ENCODE measurements around the gene COLEC12. TPM values are rescaled to one million over a fixed set of nuclear protein-coding genes. Genes with fewer than 3 reads are reported as not detected.
A peak's percentile ranks its signal among the peaks of the same experiment; 100 is the strongest.

COLEC12 gene
- total and polyA plus RNA-seq, 3 experiments from 2014 or later: 0.04 TPM; not detected in 2

DNA sequence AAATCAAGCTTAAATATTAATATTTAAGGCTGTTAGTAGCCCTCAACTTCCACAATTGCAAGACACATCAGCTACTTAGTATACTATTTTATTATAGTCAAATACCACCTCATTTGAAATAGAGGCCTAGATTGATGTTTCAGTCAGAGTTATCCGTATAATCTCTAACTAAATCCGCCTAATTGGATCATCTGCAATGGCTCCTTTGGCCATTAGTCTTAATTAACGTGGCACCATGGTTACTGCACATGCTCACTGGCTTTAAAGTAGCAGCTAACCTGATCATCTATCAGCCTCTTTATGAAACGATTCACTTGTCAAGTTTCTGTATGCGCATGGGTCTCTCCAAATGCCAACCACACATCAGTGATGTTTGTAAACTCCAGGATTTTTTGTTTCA is 112.3 kb downstream of the COLEC12 start:
- Mint-ChIP-seq H3K36me3 (no peaks in the 10 kb centered on the region), H3K9me3 (peaks cover 0 to 4% (median 0%) of the 10 kb centered on the region in 5 donors), H3K4me3 (no peak overlapping the region), H3K4me1 (no peaks in the 10 kb centered on the region), H3K27ac (no peak overlapping the region), H3K27me3 (peaks cover 9 to 40% of the 10 kb centered on the region in 2 donors)
- DNase-seq: no peak
- Histone ChIP-seq H3K27ac (ENCODE audit: low read depth, low read length) (no peak overlapping the region), H3K4me3 (ENCODE audit: low read length) (no peak overlapping the region), H3K4me1 (ENCODE audit: insufficient read depth, low read length) (no peaks in the 10 kb centered on the region), H3K9me3 (ENCODE audit: low read length) (no peaks in the 10 kb centered on the region), H3K27me3 (ENCODE audit: insufficient read depth, low read length, poor library complexity, severe bottlenecking) (no peaks in the 10 kb centered on the region), H3K36me3 (ENCODE audit: insufficient read depth, low read length) (no peaks in the 10 kb centered on the region)
- ChIA-PET CTCF (no interaction called here), POLR2A (no interaction called here)

DNA sequence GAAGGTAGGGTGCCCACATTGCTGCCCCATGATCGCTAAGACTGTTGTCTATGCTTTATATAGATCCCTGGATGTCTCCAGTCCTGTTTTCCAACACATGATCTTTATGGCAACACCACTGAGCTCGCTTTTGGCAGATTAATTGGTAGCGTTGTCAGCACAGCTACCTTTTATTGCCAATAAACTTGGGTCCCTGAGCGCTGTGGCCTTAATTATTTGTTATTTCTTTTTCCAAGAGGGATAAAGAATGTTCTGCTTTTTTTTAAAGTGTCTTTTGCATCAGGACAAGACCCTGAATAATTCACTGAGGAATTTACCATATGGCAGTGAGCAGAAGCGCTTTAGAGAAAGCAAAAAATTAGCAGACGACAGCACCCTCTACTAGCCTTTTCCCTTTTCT is 113.5 kb downstream of the COLEC12 start:
- ChIA-PET POLR2A (no interaction called here), CTCF (no interaction called here)
- Histone ChIP-seq H3K4me1 (ENCODE audit: insufficient read depth, low read length) (no peaks in the 10 kb centered on the region), H3K27me3 (ENCODE audit: insufficient read depth, low read length, poor library complexity, severe bottlenecking) (no peaks in the 10 kb centered on the region), H3K36me3 (ENCODE audit: insufficient read depth, low read length) (no peaks in the 10 kb centered on the region), H3K4me3 (ENCODE audit: low read length) (no peak overlapping the region), H3K27ac (ENCODE audit: low read depth, low read length) (no peak overlapping the region), H3K9me3 (ENCODE audit: low read length) (no peaks in the 10 kb centered on the region)
- Mint-ChIP-seq H3K36me3 (no peaks in the 10 kb centered on the region), H3K9me3 (peaks cover 0 to 5% (median 0%) of the 10 kb centered on the region in 5 donors), H3K27ac (no peak overlapping the region), H3K4me1 (no peaks in the 10 kb centered on the region), H3K4me3 (no peak overlapping the region), H3K27me3 (peaks cover 9 to 40% of the 10 kb centered on the region in 2 donors)
- no peak for DNase-seq

DNA sequence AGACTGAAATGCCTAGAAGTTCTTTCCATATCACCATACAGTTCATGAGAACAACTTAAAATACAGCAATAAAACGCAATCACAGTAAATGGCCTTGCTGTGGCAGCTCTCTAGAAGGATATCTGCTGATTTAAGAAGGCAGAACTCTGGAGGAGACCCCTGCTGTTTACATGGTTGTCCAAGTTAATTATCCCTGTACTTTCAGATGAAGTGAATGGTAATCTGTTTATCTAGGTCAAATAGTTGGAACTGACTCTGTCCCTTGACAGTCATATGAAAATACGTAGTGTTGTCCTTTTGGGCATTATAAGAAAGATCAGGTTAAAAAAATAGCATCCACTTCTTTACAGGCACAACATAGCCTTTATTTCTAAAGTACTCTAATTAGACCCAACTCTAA is 115.6 kb downstream of the COLEC12 start:
- no peaks in the 10 kb centered on the region for H3K36me3 Mint-ChIP-seq
- peaks cover 0 to 5% (median 0%) of the 10 kb centered on the region in 5 donors for H3K9me3 Mint-ChIP-seq
- Histone ChIP-seq H3K4me3 (ENCODE audit: low read length) (no peak overlapping the region), H3K27ac (ENCODE audit: low read depth, low read length) (no peak overlapping the region), H3K9me3 (ENCODE audit: low read length) (no peaks in the 10 kb centered on the region), H3K27me3 (ENCODE audit: insufficient read depth, low read length, poor library complexity, severe bottlenecking) (no peaks in the 10 kb centered on the region), H3K4me1 (ENCODE audit: insufficient read depth, low read length) (no peaks in the 10 kb centered on the region), H3K36me3 (ENCODE audit: insufficient read depth, low read length) (no peaks in the 10 kb centered on the region)
- peaks cover 15 to 32% of the 10 kb centered on the region in 2 donors for H3K27me3 Mint-ChIP-seq
- CTCF ChIA-PET: no interaction called here
- H3K4me1 Mint-ChIP-seq: no peaks in the 10 kb centered on the region
- H3K4me3 Mint-ChIP-seq: no peak overlapping the region
- no peak overlapping the region for H3K27ac Mint-ChIP-seq
- DNase-seq: no peak
- POLR2A ChIA-PET: no interaction called here

DNA sequence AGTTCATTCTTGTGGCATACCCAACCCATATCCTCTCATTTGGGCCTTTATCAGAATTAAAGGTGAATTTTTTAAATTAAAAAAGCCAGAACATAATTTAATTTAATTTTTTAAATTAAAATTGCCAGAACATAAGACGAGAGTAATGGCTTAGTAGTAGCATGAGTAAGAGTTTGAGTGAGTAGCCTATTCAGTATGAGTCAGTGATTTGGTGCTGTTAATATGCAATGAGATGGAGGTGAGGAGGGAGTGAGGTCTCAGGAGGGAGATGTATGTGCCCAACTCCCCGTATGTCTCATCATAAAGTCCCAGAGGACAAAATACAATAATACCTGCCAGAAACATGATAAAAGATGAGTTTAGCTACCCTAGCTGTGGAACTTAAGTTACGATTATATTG is 117.4 kb downstream of the COLEC12 start:
- CTCF ChIA-PET: no interaction called here
- peak overlapping the region in 1 of 8 donors; percentile 34 for H3K27ac Mint-ChIP-seq

DNA sequence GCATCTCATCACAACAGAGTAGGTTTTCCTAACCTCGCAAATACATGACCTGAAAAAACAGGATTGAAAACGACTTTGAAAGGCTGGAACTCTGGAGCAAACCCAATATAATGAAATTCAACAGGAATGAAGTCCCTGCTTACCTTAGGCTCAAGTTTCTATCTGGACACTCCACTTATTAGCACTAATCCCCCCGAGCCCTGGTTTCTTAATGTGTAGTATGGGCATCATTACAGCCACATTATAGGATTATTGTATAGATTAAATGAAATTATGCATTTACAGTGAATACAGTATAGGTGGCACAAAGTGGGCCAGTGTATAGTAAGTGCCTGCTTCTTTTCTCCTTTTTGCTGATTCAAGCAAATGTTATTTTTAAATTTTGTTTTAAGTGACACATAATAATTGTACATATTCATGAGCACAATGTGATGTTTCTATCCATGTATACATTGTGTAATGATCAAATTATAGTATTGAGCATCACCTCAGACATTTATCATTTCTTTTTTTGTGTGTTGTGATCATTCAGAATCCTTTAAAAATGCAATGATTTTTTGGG is 118.0 kb downstream of the COLEC12 start:
- H3K4me3 Mint-ChIP-seq: no peak overlapping the region
- no peaks in the 10 kb centered on the region for H3K36me3 ChIP-seq (ENCODE audit: insufficient read depth, low read length)
- H3K27ac ChIP-seq (ENCODE audit: low read depth, low read length): no peak overlapping the region
- H3K27me3 Mint-ChIP-seq: peaks cover 15 to 33% of the 10 kb centered on the region in 2 donors
- H3K27me3 ChIP-seq (ENCODE audit: insufficient read depth, low read length, poor library complexity, severe bottlenecking): no peaks in the 10 kb centered on the region
- no peak overlapping the region for H3K4me3 ChIP-seq (ENCODE audit: low read length)
- H3K4me1 ChIP-seq (ENCODE audit: insufficient read depth, low read length): no peaks in the 10 kb centered on the region
- H3K9me3 ChIP-seq (ENCODE audit: low read length): no peaks in the 10 kb centered on the region
- peaks cover 0 to 5% (median 0%) of the 10 kb centered on the region in 5 donors for H3K9me3 Mint-ChIP-seq
- POLR2A ChIA-PET: no interaction called here
- H3K36me3 Mint-ChIP-seq: no peaks in the 10 kb centered on the region
- DNase-seq: no peak
- H3K27ac Mint-ChIP-seq: no peak overlapping the region
- CTCF ChIA-PET: no interaction called here
- H3K4me1 Mint-ChIP-seq: peaks cover 0 to 4% (median 0%) of the 10 kb centered on the region in 3 donors

More for the DNA sequence above, 117.4 kb downstream of the COLEC12 start:
- peaks cover 12 to 35% of the 10 kb centered on the region in 2 donors for H3K27me3 Mint-ChIP-seq
- no peak overlapping the region for H3K4me3 Mint-ChIP-seq
- H3K9me3 ChIP-seq (ENCODE audit: low read length): no peaks in the 10 kb centered on the region
- POLR2A ChIA-PET: no interaction called here
- no peaks in the 10 kb centered on the region for H3K36me3 Mint-ChIP-seq
- no peak for DNase-seq
- H3K4me1 Mint-ChIP-seq: peaks cover 0 to 4% (median 0%) of the 10 kb centered on the region in 3 donors
- H3K27me3 ChIP-seq (ENCODE audit: insufficient read depth, low read length, poor library complexity, severe bottlenecking): no peaks in the 10 kb centered on the region
- peaks cover 0 to 5% (median 0%) of the 10 kb centered on the region in 5 donors for H3K9me3 Mint-ChIP-seq
- no peak overlapping the region for H3K4me3 ChIP-seq (ENCODE audit: low read length)
- no peaks in the 10 kb centered on the region for H3K4me1 ChIP-seq (ENCODE audit: insufficient read depth, low read length)
- H3K27ac ChIP-seq (ENCODE audit: low read depth, low read length): no peak overlapping the region
- no peaks in the 10 kb centered on the region for H3K36me3 ChIP-seq (ENCODE audit: insufficient read depth, low read length)

DNA sequence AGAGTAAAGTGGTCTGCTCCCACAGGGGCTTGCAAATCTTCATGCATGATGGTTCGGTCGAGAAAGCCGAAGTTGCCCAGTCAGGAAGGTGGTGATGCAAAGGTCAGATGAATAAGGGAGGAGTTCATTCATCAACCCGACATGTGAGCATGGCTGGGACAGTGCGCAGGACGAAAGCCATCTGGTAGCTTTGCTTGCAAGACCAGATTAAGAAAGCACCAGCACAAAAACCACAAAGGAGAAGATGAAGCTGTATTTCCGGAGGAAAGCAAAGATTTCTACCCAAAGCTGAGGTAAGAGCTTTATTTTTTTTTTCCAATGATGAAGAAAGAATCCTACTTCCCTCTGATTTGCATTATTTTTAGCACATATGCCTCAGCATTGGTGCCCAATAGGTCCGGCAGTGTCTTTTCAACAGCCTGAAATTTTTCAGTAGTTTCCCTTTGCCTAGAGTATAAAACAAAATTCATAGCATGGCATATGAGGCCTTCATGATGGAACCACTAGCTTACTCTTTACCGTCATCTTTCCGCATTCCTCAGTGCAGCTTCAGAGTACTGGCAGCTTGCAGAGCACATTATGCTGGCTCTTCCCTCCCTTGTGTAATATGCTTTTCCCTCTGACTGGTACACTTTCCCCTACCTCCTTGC is 120.7 kb downstream of the COLEC12 start:
- H3K27me3 Mint-ChIP-seq: peaks cover 10 to 30% of the 10 kb centered on the region in 2 donors
- H3K27me3 ChIP-seq (ENCODE audit: insufficient read depth, low read length, poor library complexity, severe bottlenecking): no peaks in the 10 kb centered on the region
- H3K9me3 ChIP-seq (ENCODE audit: low read length): no peaks in the 10 kb centered on the region
- POLR2A ChIA-PET: no interaction called here
- no peaks in the 10 kb centered on the region for H3K36me3 ChIP-seq (ENCODE audit: insufficient read depth, low read length)
- no peaks in the 10 kb centered on the region for H3K4me1 ChIP-seq (ENCODE audit: insufficient read depth, low read length)
- peaks cover 0 to 5% (median 0%) of the 10 kb centered on the region in 5 donors for H3K9me3 Mint-ChIP-seq
- no peak overlapping the region for H3K4me3 ChIP-seq (ENCODE audit: low read length)
- peaks cover 0 to 4% (median 0%) of the 10 kb centered on the region in 3 donors for H3K4me1 Mint-ChIP-seq
- no peak overlapping the region for H3K4me3 Mint-ChIP-seq
- H3K27ac Mint-ChIP-seq: no peak overlapping the region
- DNase-seq: no peak
- H3K36me3 Mint-ChIP-seq: no peaks in the 10 kb centered on the region
- CTCF ChIA-PET: no interaction called here
- no peak overlapping the region for H3K27ac ChIP-seq (ENCODE audit: low read depth, low read length)

DNA sequence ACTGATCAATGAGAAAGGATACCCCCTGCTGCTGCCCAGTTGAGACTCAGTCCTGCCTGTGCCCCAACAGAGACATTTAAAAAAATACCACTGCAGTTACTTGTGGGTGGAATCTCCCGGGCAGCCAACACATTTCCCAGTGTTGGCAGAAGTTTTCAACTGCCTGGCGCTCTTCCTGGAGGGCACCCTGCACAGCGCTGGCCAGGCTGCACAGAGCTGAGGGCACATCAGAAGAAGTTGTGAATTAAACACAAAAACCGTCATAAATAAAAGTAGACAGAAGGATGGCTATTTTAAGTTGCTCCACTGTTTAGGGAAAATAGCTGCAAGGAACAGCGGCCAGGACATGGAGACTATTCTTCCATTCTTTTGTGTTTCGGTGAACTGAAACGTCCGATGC is 122.4 kb downstream of the COLEC12 start:
- Histone ChIP-seq H3K4me3 (ENCODE audit: low read length) (no peak overlapping the region), H3K27me3 (ENCODE audit: insufficient read depth, low read length, poor library complexity, severe bottlenecking) (no peaks in the 10 kb centered on the region), H3K27ac (ENCODE audit: low read depth, low read length) (no peak overlapping the region), H3K9me3 (ENCODE audit: low read length) (no peaks in the 10 kb centered on the region), H3K36me3 (ENCODE audit: insufficient read depth, low read length) (no peaks in the 10 kb centered on the region), H3K4me1 (ENCODE audit: insufficient read depth, low read length) (no peaks in the 10 kb centered on the region)
- no peaks in the 10 kb centered on the region for H3K9me3 Mint-ChIP-seq
- no peak for DNase-seq
- H3K4me1 Mint-ChIP-seq: peaks cover 0 to 4% (median 0%) of the 10 kb centered on the region in 3 donors
- no peak overlapping the region for H3K27ac Mint-ChIP-seq
- ChIA-PET POLR2A (no interaction called here), CTCF (no interaction called here)
- H3K27me3 Mint-ChIP-seq: peaks cover 11 to 23% of the 10 kb centered on the region in 2 donors
- no peak overlapping the region for H3K4me3 Mint-ChIP-seq
- no peaks in the 10 kb centered on the region for H3K36me3 Mint-ChIP-seq

DNA sequence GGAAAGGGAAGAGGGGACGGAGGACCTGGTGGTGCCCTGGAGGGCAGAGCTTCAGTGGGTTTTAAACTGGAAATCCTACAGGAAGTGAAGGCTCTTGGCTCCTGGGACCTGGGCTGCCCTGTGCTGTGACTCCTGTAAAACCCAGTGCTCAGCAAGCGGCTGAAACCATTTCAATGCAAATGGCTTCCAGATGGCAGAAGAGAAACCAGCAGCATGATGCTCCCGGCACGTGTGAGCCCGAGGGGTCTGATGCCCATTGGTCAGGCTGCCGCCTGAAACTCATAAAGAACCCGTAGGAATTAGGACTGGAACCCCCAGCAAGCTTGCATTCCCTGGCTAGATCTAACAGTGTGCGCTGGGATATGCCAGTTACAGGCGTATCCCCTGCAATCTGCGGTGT is 123.4 kb downstream of the COLEC12 start:
- Mint-ChIP-seq H3K9me3 (no peaks in the 10 kb centered on the region), H3K27me3 (peaks cover 13 to 23% of the 10 kb centered on the region in 2 donors), H3K4me3 (no peak overlapping the region), H3K36me3 (no peaks in the 10 kb centered on the region), H3K4me1 (peaks cover 0 to 4% (median 0%) of the 10 kb centered on the region in 3 donors), H3K27ac (no peak overlapping the region)
- ChIA-PET CTCF (interaction anchor here (1.2 kb wide), 1 partner anchor 9 kb away, joined by 3 read pairs; no protein-coding TSS in a partner anchor), POLR2A (no interaction called here)
- Histone ChIP-seq H3K4me1 (ENCODE audit: insufficient read depth, low read length) (no peaks in the 10 kb centered on the region), H3K9me3 (ENCODE audit: low read length) (no peaks in the 10 kb centered on the region), H3K27me3 (ENCODE audit: insufficient read depth, low read length, poor library complexity, severe bottlenecking) (no peaks in the 10 kb centered on the region), H3K36me3 (ENCODE audit: insufficient read depth, low read length) (no peaks in the 10 kb centered on the region), H3K27ac (ENCODE audit: low read depth, low read length) (no peak overlapping the region), H3K4me3 (ENCODE audit: low read length) (no peak overlapping the region)
- no peak for DNase-seq

All from CD8-positive, alpha-beta memory T cell (primary cell).